Pancreas (tissue), 10 donors: ENCODE results near the gene VEGFD. TPM values are rescaled to one million over a fixed set of nuclear protein-coding genes. Genes with fewer than 3 reads are reported as not detected.

Experiments
- ATAC-seq, 4 donors: fragments of 200-7000 bp; cut with Tn5 transposase; one replicate each; pipeline versions ENCODE4 v1.8.0 to v1.9.1; 2020; ENCODE audit warnings: mild to moderate bottlenecking in 4 of 4, moderate library complexity in 4 of 4
- DNase-seq, 6 donors: peaks; one replicate each; pipeline ENCODE4 v3.0.0-alpha.2; 2020
- FAIRE-seq: peaks from 2 replicates; lab custom pipeline; 2012; peaks lifted over from hg19 to GRCh38; lab: Jason Lieb, UNC
- H3K27ac ChIP-seq, 4 donors: fragments of 200-600 bp; sonication (generic); 1 replicate in 3 of 4; 2 replicates in 1 of 4; pipeline versions ENCODE4 v1.5.0 to v1.8.0; 2020
- H3K27me3 ChIP-seq, 4 donors: fragments of 200-600 bp; one replicate each; pipeline ENCODE4 v1.8.0; 2021
- H3K36me3 ChIP-seq, 3 donors: fragments of 200-600 bp; sonication (generic) in 1 of 3; one replicate each; pipeline versions ENCODE4 v1.5.0 to v1.8.0; 2020 to 2021
- H3K4me1 ChIP-seq, 3 donors: fragments of 200-600 bp; one replicate each; pipeline ENCODE4 v1.8.0; 2021
- H3K4me3 ChIP-seq, 4 donors: fragments of 200-600 bp; sonication (generic) in 2 of 4; one replicate each; pipeline versions ENCODE4 v1.5.0 to v1.8.0; 2020 to 2021
- H3K9me3 ChIP-seq, 4 donors: fragments of 200-600 bp; one replicate each; pipeline ENCODE4 v1.8.0; 2021
- CTCF ChIP-seq, 4 donors: fragments of 200-600 bp; sonication (generic) in 3 of 4; IDR thresholded peaks; one replicate each; pipeline versions ENCODE4 v1.5.0 to v1.8.0; 2021; ENCODE audit warnings: antibody characterized with exemption in 4 of 4
- WGBS, 2 donors: extraction: QIAGEN DNeasy Blood & Tissue Kit; methylation state at CpG; one replicate each; pipeline ENCODE4 v1.1.7; 2013; 5-methylcytosine and 5-hydroxymethylcytosine counted together
- intact Hi-C, 3 donors: fragments of 100-400 bp; cut with DNase I; formaldehyde crosslinking; loops; one replicate each; pipeline versions ENCODE4 v1.11.1 to v1.14.2; 2022
- polyA plus RNA-seq, 2 donors: library from polyadenylated mRNA; stranded (reverse); fragments of 200-250 nt; gene quantifications; one replicate each; pipeline ENCODE4 v1.2.3, GENCODE V29; 2013
- total RNA-seq, 6 donors: library from RNA; stranded (reverse); fragmentation: NEBNext Ultra II Directional in 4 of 6; extraction: Animal tissue kit (Norgen Biotek cat#: 25700) in 4 of 6; gene quantifications; one replicate each; pipeline versions ENCODE4 v1.2.1 to v1.2.4, GENCODE V29; 2021 to 2023
- donor health status: healthy with polysubstance abuse.
- donor health status: DM: no; HTN: no; CAD: no; lungs with moderate emphysema.
- donor health status: DM: no; HTN: no; CAD: no.
- donor health status: control.
- donor health status: control.
- donor health status: Bipolar disorder and iron deficiency.
- donor health status: DM: yes; HTN: yes; CAD: no.
- donor health status: DM: no; HTN: no; CAD: no.
- donor health status: DM: no; HTN: no; CAD: no.
- donor health status: DM: yes; HTN: yes; CAD: no.

VEGFD gene
- total and polyA plus RNA-seq, 8 donors, result 0.19 to 1.3 (median 0.49) TPM; not detected in 1

GRCh38 chrX:15340867-15341266, 43.3 kb downstream of the VEGFD start:
- WGBS, 2 donors, result 87 to 89% methylated on average over 2 of the region's 2 CpGs
- intact Hi-C loops, result no loop called here

DNA sequence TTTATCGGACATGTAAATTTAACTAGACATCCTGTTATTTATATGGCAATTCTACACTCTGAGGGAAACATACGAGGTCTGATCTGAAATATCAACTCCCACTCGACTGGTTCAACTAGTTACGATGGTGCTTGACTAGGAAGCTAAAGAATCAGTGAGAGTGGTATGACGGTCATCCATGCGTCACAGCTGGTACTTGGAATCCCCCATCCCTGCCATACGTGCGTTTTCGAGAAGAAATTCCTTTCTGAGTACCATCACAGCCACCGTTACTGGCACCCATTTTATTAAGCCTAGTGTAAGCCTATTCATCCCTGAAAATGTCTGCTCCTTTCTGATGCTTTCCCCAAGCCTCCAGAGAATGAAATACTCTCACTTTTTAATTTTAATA, 48.2 kb downstream of the VEGFD start:
- FAIRE-seq (no peak), ATAC-seq (peak in 2 of 4 donors; percentile 21 to 26)

More at GRCh38 chrX:15340867-15341266, 43.3 kb downstream of the VEGFD start:
- FAIRE-seq (no peak), DNase-seq (no peak), ATAC-seq (no peak)
- TF ChIP-seq CTCF (IDR thresholded peaks at IDR 0.05), result no peak
- H3K27me3 ChIP-seq, result peaks cover 0 to 33% (median 0%) of the 10 kb centered on the region in 4 donors
- no peak overlapping the region for H3K27ac ChIP-seq
- H3K36me3 ChIP-seq, result no peaks in the 10 kb centered on the region
- no peaks in the 10 kb centered on the region for H3K4me1 ChIP-seq
- no peaks in the 10 kb centered on the region for H3K9me3 ChIP-seq
- no peak overlapping the region for H3K4me3 ChIP-seq

GRCh38 chrX:15335135-15336022, 48.8 kb downstream of the VEGFD start, which contains the start of gene PIGA:
PIGA (minus strand) TSS chrX:15335523; CDS start chrX:15331930, 3,593 bp downstream.
- FAIRE-seq, result peak; percentile 88

More for the DNA sequence above, 48.2 kb downstream of the VEGFD start:
- Histone ChIP-seq H3K36me3 (no peaks in the 10 kb centered on the region), H3K27me3 (peaks cover 0 to 33% (median 0%) of the 10 kb centered on the region in 4 donors), H3K4me1 (peaks cover 0 to 5% (median 0%) of the 10 kb centered on the region in 3 donors), H3K9me3 (no peaks in the 10 kb centered on the region), H3K4me3 (peak overlapping the region in 3 of 4 donors; percentile 6 to 60 (median 55)), H3K27ac (peak overlapping the region; percentile 3 to 97 (median 70))
- peak in 3 of 6 donors; percentile 8 to 23 (median 22) for DNase-seq
- TF ChIP-seq CTCF (IDR thresholded peaks at IDR 0.05), result no peak
- intact Hi-C loops, result no loop called here
- WGBS, 2 donors, result 0 to 29% methylated on average over 10 of the region's 10 CpGs

DNA sequence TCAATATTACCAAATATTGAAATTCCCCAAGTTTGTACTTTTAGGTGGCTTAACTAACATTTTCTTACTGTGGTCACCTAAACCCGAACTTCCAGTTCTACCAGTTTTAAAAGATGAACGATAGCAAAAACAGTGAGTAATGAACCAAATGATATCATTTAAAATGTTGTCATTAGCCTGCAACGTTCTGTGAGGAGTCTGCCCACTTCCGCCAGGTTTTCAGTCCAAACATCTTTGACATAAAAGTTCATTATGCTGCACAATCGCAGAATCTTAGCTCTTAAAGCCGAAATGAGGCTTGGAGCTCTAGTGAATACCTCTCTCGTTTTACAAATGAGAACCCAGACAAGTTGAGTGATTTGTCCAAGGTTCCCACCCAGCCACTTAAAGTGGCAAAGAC, 49.7 kb downstream of the VEGFD start:
- intact Hi-C loops, result no loop called here
- no peak for TF ChIP-seq CTCF (IDR thresholded peaks at IDR 0.05)
- Histone ChIP-seq H3K9me3 (no peaks in the 10 kb centered on the region), H3K27ac (peak overlapping the region; percentile 91 to 97 (median 97)), H3K27me3 (peaks cover 0 to 25% (median 0%) of the 10 kb centered on the region in 4 donors), H3K36me3 (no peaks in the 10 kb centered on the region), H3K4me1 (peaks cover 0 to 5% (median 0%) of the 10 kb centered on the region in 3 donors), H3K4me3 (peak overlapping the region; percentile 29 to 60 (median 56))
- peak; percentile 9 to 47 (median 39) for ATAC-seq
- FAIRE-seq, result no peak
- peak in 2 of 6 donors; percentile 6 to 24 for DNase-seq
- 1 to 28% methylated on average over 7 of the region's 7 CpGs for WGBS, 2 donors

More at GRCh38 chrX:15335135-15336022, 48.8 kb downstream of the VEGFD start, which contains the start of gene PIGA:
- WGBS, 2 donors, result 0 to 30% methylated on average over 63 to 72 of the region's 72 CpGs
- no peaks in the 10 kb centered on the region for H3K36me3 ChIP-seq
- H3K4me3 ChIP-seq, result peak within 1 kb of the TSS; percentile 29 to 60 (median 56)
- intact Hi-C loops, result no loop called here
- TF ChIP-seq CTCF (IDR thresholded peaks at IDR 0.05), result no peak
- DNase-seq, result peak; percentile 89 to 96 (median 94)
- peaks cover 0 to 5% (median 0%) of the 10 kb centered on the region in 3 donors for H3K4me1 ChIP-seq
- peak within 1 kb of the TSS; percentile 91 to 97 (median 97) for H3K27ac ChIP-seq
- H3K27me3 ChIP-seq, result peaks cover 0 to 29% (median 0%) of the 10 kb centered on the region in 4 donors
- ATAC-seq, result peak; percentile 97 to 98 (median 98)
- H3K9me3 ChIP-seq, result no peaks in the 10 kb centered on the region
